ENCODE data around the gene OR4F6.

GRCh38 chr15:101820781-101821180 is 17.5 kb downstream of the OR4F6 start:
- TF ChIP-seq POLR2A (IDR thresholded peaks at IDR 0.05; ENCODE audit: low read length) (no peak), GATA1 (IDR thresholded peaks at IDR 0.05; ENCODE audit: low read depth, low read length) (no peak)
